Thymus (tissue), 11 donors: Measurements from ENCODE around the gene NR4A1. TPM values are rescaled to one million over a fixed set of nuclear protein-coding genes. Genes with fewer than 3 reads are reported as not detected.
A peak's percentile ranks its signal among the peaks of the same experiment; 100 is the strongest.

Experiments
- DNase-seq, 9 donors: peaks; one replicate each; pipeline ENCODE4 v3.0.0-alpha.2; 2013; ENCODE audit warnings: low spot score in 9 of 9, low read depth in 6 of 9, missing footprints in 1 of 9
- H3K27ac ChIP-seq, 2 donors: one replicate each; pipeline ENCODE4 v1.5.1; 2013; ENCODE audit warnings: control low read depth in 1 of 2, low read depth in 1 of 2, low read length in 1 of 2, mild to moderate bottlenecking in 1 of 2, moderate library complexity in 1 of 2
- H3K27me3 ChIP-seq, 2 donors: one replicate each; pipeline ENCODE4 v1.5.1; 2013; ENCODE audit warnings: low read length in 1 of 2; ENCODE audit not compliant: control insufficient read depth in 2 of 2, insufficient read depth in 1 of 2
- H3K36me3 ChIP-seq, 2 donors: one replicate each; pipeline ENCODE4 v1.5.1; 2013; ENCODE audit warnings: low read length in 1 of 2, mild to moderate bottlenecking in 1 of 2, moderate library complexity in 1 of 2; ENCODE audit not compliant: control insufficient read depth in 2 of 2, insufficient read depth in 2 of 2
- H3K4me1 ChIP-seq, 2 donors: one replicate each; pipeline ENCODE4 v1.5.1; 2013; ENCODE audit warnings: low read length in 2 of 2; ENCODE audit not compliant: control insufficient read depth in 2 of 2, insufficient read depth in 2 of 2
- H3K4me3 ChIP-seq, 2 donors: one replicate each; pipeline ENCODE4 v1.5.1; 2013; ENCODE audit warnings: low read length in 2 of 2, control low read depth in 1 of 2, mild to moderate bottlenecking in 1 of 2
- H3K9me3 ChIP-seq, 2 donors: one replicate each; pipeline ENCODE4 v1.5.1; 2013; ENCODE audit warnings: low read length in 1 of 2, mild to moderate bottlenecking in 1 of 2; ENCODE audit not compliant: control insufficient read depth in 2 of 2, insufficient read depth in 1 of 2
- WGBS: extraction: QIAGEN DNeasy Blood & Tissue Kit; methylation state at CpG from one replicate; pipeline ENCODE4 v1.1.7; 2013; 5-methylcytosine and 5-hydroxymethylcytosine counted together
- polyA plus RNA-seq: library from polyadenylated mRNA; stranded (reverse); fragments of 200-250 nt; gene quantifications from one replicate; pipeline ENCODE4 v1.2.3, GENCODE V29; 2013
- total RNA-seq: library from RNA; stranded (reverse); fragments of 120-200 nt; gene quantifications from one replicate; pipeline ENCODE4 v1.2.4, GENCODE V29; 2013
- donor health status: healthy.

Gene NR4A1
- total and polyA plus RNA-seq, 2 donors: 10.4 to 106 TPM

GRCh38 chr12:52007158-52007921 is 43.9 kb upstream of the NR4A1 start:
- peaks cover 15 to 38% of the 10 kb centered on the region in 2 donors for H3K27me3 ChIP-seq
- peaks cover 0 to 14% of the 10 kb centered on the region in 2 donors for H3K36me3 ChIP-seq
- H3K27ac ChIP-seq: peak overlapping the region; percentile 26 to 88
- WGBS: 2% methylated on average over 72 of the region's 72 CpGs
- peaks cover 0 to 5% of the 10 kb centered on the region in 2 donors for H3K9me3 ChIP-seq
- peak in 1 of 9 donors; percentile 57 for DNase-seq
- H3K4me1 ChIP-seq: peaks cover 21 to 67% of the 10 kb centered on the region in 2 donors
- H3K4me3 ChIP-seq: peak overlapping the region; percentile 57 to 65

GRCh38 chr12:52007982-52008510 is 43.2 kb upstream of the NR4A1 start:
- H3K27me3 ChIP-seq: peaks cover 15 to 38% of the 10 kb centered on the region in 2 donors
- no peak for DNase-seq
- peak overlapping the region; percentile 57 to 65 for H3K4me3 ChIP-seq
- peaks cover 17 to 60% of the 10 kb centered on the region in 2 donors for H3K4me1 ChIP-seq
- 56% methylated on average over 5 of the region's 5 CpGs for WGBS
- H3K9me3 ChIP-seq: peaks cover 0 to 5% of the 10 kb centered on the region in 2 donors
- H3K27ac ChIP-seq: no peak overlapping the region
- H3K36me3 ChIP-seq: peaks cover 0 to 18% of the 10 kb centered on the region in 2 donors

- Histone ChIP-seq H3K4me1 (peaks cover 7 to 55% of the 10 kb centered on the region in 2 donors), H3K36me3 (peaks cover 0 to 18% of the 10 kb centered on the region in 2 donors), H3K27me3 (peaks cover 15 to 38% of the 10 kb centered on the region in 2 donors), H3K27ac (no peak overlapping the region), H3K9me3 (peaks cover 0 to 9% of the 10 kb centered on the region in 2 donors), H3K4me3 (no peak overlapping the region)
- WGBS: 93% methylated on average over 10 of the region's 10 CpGs
- no peak for DNase-seq
Measured at GRCh38 chr12:52009081-52009751, 42.0 kb upstream of the NR4A1 start.

- Histone ChIP-seq H3K36me3 (peaks cover under 1 to 18% of the 10 kb centered on the region in 2 donors), H3K4me3 (no peak overlapping the region)
Measured at GRCh38 chr12:52010152-52010622, 41.1 kb upstream of the NR4A1 start.

GRCh38 chr12:52010692-52011601 is 40.3 kb upstream of the NR4A1 start:
- Histone ChIP-seq H3K27ac (peak overlapping the region; percentile 0 to 17), H3K4me1 (peaks cover 9 to 48% of the 10 kb centered on the region in 2 donors)

More at GRCh38 chr12:52010152-52010622, 41.1 kb upstream of the NR4A1 start:
- peaks cover 15 to 38% of the 10 kb centered on the region in 2 donors for H3K27me3 ChIP-seq
- 72% methylated on average over 11 of the region's 11 CpGs for WGBS
- H3K9me3 ChIP-seq: peaks cover 0 to 9% of the 10 kb centered on the region in 2 donors
- H3K27ac ChIP-seq: peak overlapping the region; percentile 2 to 51
- no peak for DNase-seq
- H3K4me1 ChIP-seq: peaks cover 5 to 48% of the 10 kb centered on the region in 2 donors

GRCh38 chr12:52011602-52012214 is 39.5 kb upstream of the NR4A1 start:
- no peak for DNase-seq
- H3K36me3 ChIP-seq: peaks cover 4 to 18% of the 10 kb centered on the region in 2 donors
- peaks cover 9 to 24% of the 10 kb centered on the region in 2 donors for H3K27me3 ChIP-seq
- H3K27ac ChIP-seq: no peak overlapping the region
- peaks cover 6 to 49% of the 10 kb centered on the region in 2 donors for H3K4me1 ChIP-seq
- no peak overlapping the region for H3K4me3 ChIP-seq
- peaks cover 0 to 9% of the 10 kb centered on the region in 2 donors for H3K9me3 ChIP-seq
- WGBS: 98% methylated on average over 8 of the region's 8 CpGs

More at GRCh38 chr12:52010692-52011601, 40.3 kb upstream of the NR4A1 start:
- peaks cover 4 to 18% of the 10 kb centered on the region in 2 donors for H3K36me3 ChIP-seq
- H3K27me3 ChIP-seq: peaks cover 14 to 30% of the 10 kb centered on the region in 2 donors
- DNase-seq: no peak
- no peak overlapping the region for H3K4me3 ChIP-seq
- 95% methylated on average over 8 of the region's 8 CpGs for WGBS
- H3K9me3 ChIP-seq: peaks cover 0 to 9% of the 10 kb centered on the region in 2 donors

GRCh38 chr12:52013626-52014310 is 37.5 kb upstream of the NR4A1 start:
- no peak for DNase-seq
- H3K36me3 ChIP-seq: peaks cover 4 to 18% of the 10 kb centered on the region in 2 donors
- H3K27me3 ChIP-seq: peaks cover 0 to 4% of the 10 kb centered on the region in 2 donors
- no peak overlapping the region for H3K4me3 ChIP-seq
- 91% methylated on average over 16 of the region's 16 CpGs for WGBS
- peaks cover 3 to 43% of the 10 kb centered on the region in 2 donors for H3K4me1 ChIP-seq
- H3K27ac ChIP-seq: no peak overlapping the region
- H3K9me3 ChIP-seq: peaks cover 0 to 9% of the 10 kb centered on the region in 2 donors
